Posterior vena cava (tissue), 2 donors: Measurements from ENCODE around the gene SETDB1. TPM values are rescaled to one million over a fixed set of nuclear protein-coding genes. Genes with fewer than 3 reads are reported as not detected.

Experiments
- DNase-seq: peaks from one replicate; pipeline ENCODE4 v3.0.0-alpha.2; 2020; ENCODE audit warnings: low spot score
- intact Hi-C, 2 donors: fragments of 100-400 bp; cut with DNase I; formaldehyde crosslinking; loops; one replicate each; pipeline versions ENCODE4 v1.14.1 to v1.14.2; 2022 to 2023
- total RNA-seq, 2 donors: library from RNA; stranded (reverse); fragmentation: NEBNext Ultra II Directional; extraction: Animal tissue kit (Norgen Biotek cat#: 25700); gene quantifications; one replicate each; pipeline ENCODE4 v1.2.1, GENCODE V29; 2021
- donor health status: DM: yes; HTN: yes; CAD: no.
- donor health status: DM: yes; HTN: yes; CAD: no.

Gene SETDB1
- total RNA-seq, 2 donors from 2014 or later = 26.4 to 26.8 TPM

- intact Hi-C loops = no loop called here
- DNase-seq = no peak
Observed at GRCh38 chr1:151013518-151013917, 87.4 kb downstream of the SETDB1 start.

Other genes with a start within 250 kb of the SETDB1 start
- gene GOLPH3L, start 229.2 kb upstream of the SETDB1 start, total RNA-seq = 10 to 100 TPM; 19.0 to 20.1 TPM
- gene HORMAD1, start 205.5 kb upstream of the SETDB1 start, total RNA-seq = under 1 TPM; 0.33 to 0.65 TPM
- gene CTSS, start 160.6 kb upstream of the SETDB1 start, total RNA-seq = 10 to 100 TPM; 50.2 to 89.2 TPM
- gene CTSK, start 118.1 kb upstream of the SETDB1 start, total RNA-seq = 100 to 1,000 TPM; 136 to 183 TPM
- 10 to 100 TPM; 47.3 to 51.2 TPM for gene ARNT, start 49.8 kb upstream of the SETDB1 start, total RNA-seq
- not detected for gene CTXND2, start 39.2 kb upstream of the SETDB1 start, total RNA-seq
- 100 to 1,000 TPM; 112 to 133 TPM for gene CERS2, start 48.5 kb downstream of the SETDB1 start, total RNA-seq
- under 1 TPM in 1 of 2 donors, not detected in 1; 0.19 TPM for gene ANXA9, start 55.9 kb downstream of the SETDB1 start, total RNA-seq
- gene MINDY1, start 80.5 kb downstream of the SETDB1 start, total RNA-seq = 10 to 100 TPM; 17.3 to 17.8 TPM
- gene PRUNE1, start 82.1 kb downstream of the SETDB1 start, total RNA-seq = 10 to 100 TPM; 15.5 to 17.4 TPM
- under 1 TPM; 0.33 to 0.93 TPM for gene BNIPL, start 110.2 kb downstream of the SETDB1 start, total RNA-seq
- gene C1orf56, start 121.4 kb downstream of the SETDB1 start, total RNA-seq = 1 to 10 TPM; 3.3 to 4.6 TPM
- gene CDC42SE1, start 133.3 kb downstream of the SETDB1 start, total RNA-seq = 10 to 100 TPM; 65.7 to 68.2 TPM
- 1 to 10 TPM; 2.0 to 3.2 TPM for gene MLLT11, start 134.0 kb downstream of the SETDB1 start, total RNA-seq
- gene GABPB2, start 144.4 kb downstream of the SETDB1 start, total RNA-seq = 10 to 100 TPM; 14.6 to 18.2 TPM
- 10 to 100 TPM in 1 of 2 donors, 1 to 10 TPM in 1; 6.9 to 10.1 TPM for gene SEMA6C, start 220.3 kb downstream of the SETDB1 start, total RNA-seq
- 1 to 10 TPM; 3.0 to 4.2 TPM for gene TNFAIP8L2, start 230.3 kb downstream of the SETDB1 start, total RNA-seq
- gene LYSMD1, start 239.5 kb downstream of the SETDB1 start, total RNA-seq = 1 to 10 TPM; 6.6 to 7.0 TPM
- gene SCNM1, start 239.8 kb downstream of the SETDB1 start, total RNA-seq = 10 to 100 TPM; 26.5 to 27.0 TPM
- gene TMOD4, start 249.6 kb downstream of the SETDB1 start, total RNA-seq = under 1 TPM in 1 of 2 donors, not detected in 1; 0.88 TPM